RWPE2 (cell line): ENCODE data around the gene KRT39.
"Not testable (repeated sequence)": the region's sequence is repeated elsewhere in the genome, so short reads cannot be mapped to it uniquely, and the experiment has no call there.

Source experiments
- ATAC-seq: fragments of 200-7000 bp; cut with Tn5 transposase; 3 replicates; pipeline ENCODE4 v1.9.1; 2021; ENCODE audit warnings: low read depth
- DNase-seq: peaks from one replicate; pipeline ENCODE4 v3.0.0-alpha.2; 2020; ENCODE audit warnings: low spot score
- H3K27ac ChIP-seq: fragments of 450-650 bp; 2 replicates; pipeline ENCODE4 v1.5.1; 2017; ENCODE audit warnings: mild to moderate bottlenecking; ENCODE audit not compliant: poor library complexity, severe bottlenecking
- H3K27me3 ChIP-seq: fragments of 250-450 bp; sonication (Bioruptor Pico); 2 replicates; pipeline ENCODE4 v1.5.1; 2021; ENCODE audit warnings: mild to moderate bottlenecking, moderate library complexity; ENCODE audit not compliant: insufficient read depth, poor library complexity, severe bottlenecking
- H3K36me3 ChIP-seq: fragments of 250-450 bp; sonication (Bioruptor Pico); 2 replicates; pipeline ENCODE4 v1.5.1; 2020; ENCODE audit warnings: low read depth, mild to moderate bottlenecking, moderate library complexity
- H3K4me1 ChIP-seq: fragments of 250-450 bp; sonication (Bioruptor Pico); 2 replicates; pipeline ENCODE4 v1.5.1; 2021; ENCODE audit warnings: mild to moderate bottlenecking, moderate library complexity; ENCODE audit not compliant: insufficient read depth, poor library complexity, severe bottlenecking
- H3K4me3 ChIP-seq: fragments of 250-450 bp; sonication (Bioruptor Pico); 2 replicates; pipeline ENCODE4 v1.5.1; 2021; ENCODE audit warnings: mild to moderate bottlenecking, moderate library complexity; ENCODE audit not compliant: severe bottlenecking
- H3K9me3 ChIP-seq: fragments of 250-450 bp; sonication (Bioruptor Pico); 2 replicates; pipeline ENCODE4 v1.5.1; 2021; ENCODE audit warnings: mild to moderate bottlenecking, moderate library complexity; ENCODE audit not compliant: severe bottlenecking
- TF ChIP-seq, protein P1 (sequence below): fragments of 450-650 bp; IDR thresholded peaks from one replicate; pipeline ENCODE4 v1.5.1; 2017; ENCODE audit warnings: mild to moderate bottlenecking, moderate library complexity; ENCODE audit not compliant: poor library complexity, severe bottlenecking

The KRT39 gene

DNA sequence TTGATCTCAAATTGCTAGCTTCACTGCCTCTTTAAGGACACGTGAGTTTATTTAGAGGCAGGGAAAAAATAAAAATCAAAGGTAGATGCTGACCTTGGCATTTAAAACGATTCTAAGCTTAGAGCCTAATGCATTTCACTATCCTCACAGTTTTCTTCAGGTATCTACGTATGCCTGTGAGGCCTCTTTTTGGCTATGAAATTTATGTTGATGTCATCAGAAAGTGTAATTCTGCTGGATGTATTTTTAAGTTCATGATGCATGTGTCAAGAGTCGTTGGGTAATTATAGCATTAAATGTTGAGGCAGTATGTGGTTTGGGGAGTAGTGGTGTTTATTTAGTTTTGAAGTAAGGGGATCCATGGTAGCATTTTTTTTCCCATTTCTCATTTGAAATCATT lies 37.2 kb upstream of the KRT39 start:
- no peak for ATAC-seq
- DNase-seq: no peak
- Histone ChIP-seq H3K9me3 (no peaks in the 10 kb centered on the region), H3K27me3 (no peaks in the 10 kb centered on the region), H3K4me1 (peaks cover 29% of the 10 kb centered on the region), H3K4me3 (no peak overlapping the region), H3K36me3 (no peaks in the 10 kb centered on the region), H3K27ac (peak overlapping the region; percentile 85)
- TF ChIP-seq, protein P1, sequence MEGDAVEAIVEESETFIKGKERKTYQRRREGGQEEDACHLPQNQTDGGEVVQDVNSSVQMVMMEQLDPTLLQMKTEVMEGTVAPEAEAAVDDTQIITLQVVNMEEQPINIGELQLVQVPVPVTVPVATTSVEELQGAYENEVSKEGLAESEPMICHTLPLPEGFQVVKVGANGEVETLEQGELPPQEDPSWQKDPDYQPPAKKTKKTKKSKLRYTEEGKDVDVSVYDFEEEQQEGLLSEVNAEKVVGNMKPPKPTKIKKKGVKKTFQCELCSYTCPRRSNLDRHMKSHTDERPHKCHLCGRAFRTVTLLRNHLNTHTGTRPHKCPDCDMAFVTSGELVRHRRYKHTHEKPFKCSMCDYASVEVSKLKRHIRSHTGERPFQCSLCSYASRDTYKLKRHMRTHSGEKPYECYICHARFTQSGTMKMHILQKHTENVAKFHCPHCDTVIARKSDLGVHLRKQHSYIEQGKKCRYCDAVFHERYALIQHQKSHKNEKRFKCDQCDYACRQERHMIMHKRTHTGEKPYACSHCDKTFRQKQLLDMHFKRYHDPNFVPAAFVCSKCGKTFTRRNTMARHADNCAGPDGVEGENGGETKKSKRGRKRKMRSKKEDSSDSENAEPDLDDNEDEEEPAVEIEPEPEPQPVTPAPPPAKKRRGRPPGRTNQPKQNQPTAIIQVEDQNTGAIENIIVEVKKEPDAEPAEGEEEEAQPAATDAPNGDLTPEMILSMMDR: no peak

DNA sequence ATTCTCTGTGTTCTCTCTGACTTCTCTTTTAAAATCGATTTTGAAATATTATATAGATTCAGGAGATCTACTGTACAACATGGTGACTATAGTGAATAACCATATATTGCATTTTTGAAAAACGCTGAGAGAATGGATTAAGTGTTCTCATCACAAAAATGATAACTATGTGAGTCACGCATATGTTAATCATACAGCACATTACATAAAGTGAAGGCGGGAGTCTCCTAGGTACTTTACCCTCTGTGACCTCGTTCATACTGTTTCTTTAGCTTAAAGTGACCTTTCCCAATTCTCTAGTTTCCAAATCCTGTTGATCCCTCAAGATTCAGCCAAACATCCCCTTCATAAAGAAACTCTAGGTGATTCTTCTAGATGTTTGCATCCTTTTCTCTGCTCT lies 36.1 kb upstream of the KRT39 start:
- no peaks in the 10 kb centered on the region for H3K9me3 ChIP-seq
- peak; percentile 94 for ATAC-seq
- DNase-seq: no peak
- H3K27me3 ChIP-seq: no peaks in the 10 kb centered on the region
- TF ChIP-seq, protein P1: no peak
- H3K27ac ChIP-seq: peak overlapping the region; percentile 85
- H3K36me3 ChIP-seq: no peaks in the 10 kb centered on the region
- H3K4me1 ChIP-seq: peaks cover 29% of the 10 kb centered on the region
- no peak overlapping the region for H3K4me3 ChIP-seq

DNA sequence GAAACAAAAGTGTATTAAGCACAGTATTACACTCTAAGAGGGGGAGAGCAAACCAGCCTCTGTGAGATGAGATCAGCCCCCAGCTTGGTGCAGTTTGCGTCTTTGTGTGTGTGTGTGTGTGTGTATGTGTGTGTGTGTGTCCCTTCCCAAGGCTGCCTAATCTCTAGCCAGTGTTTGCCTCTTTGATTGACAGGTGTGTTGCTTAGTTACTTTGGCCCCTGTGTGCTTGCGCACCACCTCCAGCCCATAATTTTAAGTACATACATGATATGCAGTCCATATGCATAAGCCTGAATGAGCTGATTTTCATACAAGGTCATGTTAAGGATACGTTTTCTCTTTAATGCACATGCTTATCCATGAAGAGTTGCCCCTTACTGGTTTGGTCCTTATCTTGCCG lies 35.0 kb upstream of the KRT39 start:
- no peak for DNase-seq
- Histone ChIP-seq H3K27ac (peak overlapping the region; percentile 85), H3K9me3 (no peaks in the 10 kb centered on the region), H3K36me3 (no peaks in the 10 kb centered on the region), H3K4me3 (no peak overlapping the region), H3K27me3 (no peaks in the 10 kb centered on the region), H3K4me1 (peaks cover 29% of the 10 kb centered on the region)
- TF ChIP-seq, protein P1: no peak
- ATAC-seq: no peak

DNA sequence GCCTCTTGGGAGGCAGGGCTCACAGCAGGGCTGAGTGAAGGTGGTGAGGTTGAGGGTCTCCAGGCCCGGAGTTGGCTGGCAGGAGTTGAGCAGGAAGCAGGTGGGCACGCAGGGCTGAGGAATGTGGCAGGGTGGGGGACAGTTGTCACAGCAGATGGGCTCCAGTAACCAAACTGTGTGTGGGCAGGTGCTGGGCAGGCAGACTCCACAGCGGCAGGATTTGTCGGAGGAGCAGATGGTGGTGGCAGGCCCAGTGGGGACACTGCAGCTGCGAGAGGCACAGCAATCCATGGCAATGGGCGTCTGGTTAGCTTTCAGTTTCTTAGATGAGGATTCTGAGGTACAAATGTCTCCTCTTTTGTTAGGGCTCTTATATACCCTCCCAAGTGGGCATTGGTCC lies 32.8 kb upstream of the KRT39 start, which contains the start of gene KRTAP3-2:
Gene KRTAP3-2, minus strand, starts transcription at position 344 of the 400 bp plus-strand sequence. Its CDS starts 53 bp downstream, at position 291.
- DNase-seq, H3K36me3 ChIP-seq, H3K4me3 ChIP-seq, H3K9me3 ChIP-seq, ATAC-seq, H3K27me3 ChIP-seq: not testable (repeated sequence)
- Histone ChIP-seq H3K4me1 (peaks cover 29% of the 10 kb centered on the region), H3K27ac (peak within 1 kb of the TSS; percentile 13)

DNA sequence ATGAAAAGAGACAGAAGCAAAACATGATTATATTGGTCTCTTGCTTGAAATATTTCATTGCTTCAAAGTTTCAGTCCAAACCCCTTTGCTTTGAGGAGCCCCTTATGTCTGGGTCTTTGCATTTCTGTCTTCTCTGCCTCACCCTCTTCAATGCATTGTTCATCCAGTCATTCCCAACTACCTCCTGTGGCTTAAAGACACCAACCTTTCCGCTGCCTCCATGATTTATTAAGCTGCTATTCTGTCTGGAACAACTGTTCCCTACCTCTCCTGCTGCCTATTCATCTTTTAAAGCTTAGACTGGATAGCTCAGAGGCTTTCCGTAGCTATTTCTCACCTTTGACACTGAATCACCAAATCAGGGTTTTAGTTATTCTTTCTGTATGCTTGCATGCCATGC lies 30.6 kb upstream of the KRT39 start:
- TF ChIP-seq, protein P1: no peak

More for the DNA sequence above, 30.6 kb upstream of the KRT39 start:
- Histone ChIP-seq H3K27me3 (no peaks in the 10 kb centered on the region), H3K9me3 (no peaks in the 10 kb centered on the region), H3K36me3 (no peaks in the 10 kb centered on the region), H3K4me1 (peaks cover 12% of the 10 kb centered on the region), H3K27ac (no peak overlapping the region), H3K4me3 (no peak overlapping the region)
- DNase-seq: no peak
- no peak for ATAC-seq
